NB4 (cell line): ENCODE data around the gene C22orf15.
"Not testable (repeated sequence)": the region's sequence is repeated elsewhere in the genome, so short reads cannot be mapped to it uniquely, and the experiment has no call there.

Experiments
- POLR2A ChIP-seq: IDR thresholded peaks from 2 replicates; pipeline ENCODE4 v1.6.1; 2011; ENCODE audit warnings: mild to moderate bottlenecking; ENCODE audit not compliant: insufficient read length; ENCODE audit errors: extremely low read depth
- TF ChIP-seq, protein P1 (sequence below): IDR thresholded peaks from one replicate; pipeline ENCODE4 v1.5.1; 2012; ENCODE audit warnings: low read depth, low read length

GRCh38 chr22:23728108-23728507 lies 34.7 kb upstream of the C22orf15 start:
- TF ChIP-seq, protein P1, sequence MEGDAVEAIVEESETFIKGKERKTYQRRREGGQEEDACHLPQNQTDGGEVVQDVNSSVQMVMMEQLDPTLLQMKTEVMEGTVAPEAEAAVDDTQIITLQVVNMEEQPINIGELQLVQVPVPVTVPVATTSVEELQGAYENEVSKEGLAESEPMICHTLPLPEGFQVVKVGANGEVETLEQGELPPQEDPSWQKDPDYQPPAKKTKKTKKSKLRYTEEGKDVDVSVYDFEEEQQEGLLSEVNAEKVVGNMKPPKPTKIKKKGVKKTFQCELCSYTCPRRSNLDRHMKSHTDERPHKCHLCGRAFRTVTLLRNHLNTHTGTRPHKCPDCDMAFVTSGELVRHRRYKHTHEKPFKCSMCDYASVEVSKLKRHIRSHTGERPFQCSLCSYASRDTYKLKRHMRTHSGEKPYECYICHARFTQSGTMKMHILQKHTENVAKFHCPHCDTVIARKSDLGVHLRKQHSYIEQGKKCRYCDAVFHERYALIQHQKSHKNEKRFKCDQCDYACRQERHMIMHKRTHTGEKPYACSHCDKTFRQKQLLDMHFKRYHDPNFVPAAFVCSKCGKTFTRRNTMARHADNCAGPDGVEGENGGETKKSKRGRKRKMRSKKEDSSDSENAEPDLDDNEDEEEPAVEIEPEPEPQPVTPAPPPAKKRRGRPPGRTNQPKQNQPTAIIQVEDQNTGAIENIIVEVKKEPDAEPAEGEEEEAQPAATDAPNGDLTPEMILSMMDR: not testable (repeated sequence)
- TF ChIP-seq POLR2A: not testable (repeated sequence)
